ENCODE measurements around the gene SUV39H2. TPM values are rescaled to one million over a fixed set of nuclear protein-coding genes. Genes with fewer than 3 reads are reported as not detected.
A peak's percentile ranks its signal among the peaks of the same experiment; 100 is the strongest.

SUV39H2 gene
- total and polyA plus RNA-seq, 10 of the 15 experiments (the other 5 are each of a cell fraction or from before 2014, with no cell fraction given): 24.3 to 41.1 (median 30.0) TPM

- TF ChIP-seq CTCF (IDR thresholded peaks at IDR 0.05 in 2 of 3, conservative IDR thresholded peaks at IDR 0.05 in 1 of 3; ENCODE audit: control insufficient read depth in 2 of 3, extremely low read depth in 1 of 3, insufficient read depth in 1 of 3, low read depth in 3 of 3, low read length in 3 of 3): peak; percentile 41 to 57 (median 51)
- peak; percentile 47; the same call in 1 of the 2 replicates for TF ChIP-seq ZNF384 (IDR thresholded peaks at IDR 0.05; ENCODE audit: borderline replicate concordance, low read depth, low read length)
These were observed 25.7 kb downstream of the SUV39H2 start (continued) for GRCh38 chr10:14904316-14904732.

- WGBS (ENCODE audit: insufficient coverage, insufficient replicate concordance, low lambda C conversion rate, missing lambda C conversion rate): 96% methylated on average over 2 of the region's 2 CpGs
- no peaks in the 10 kb centered on the region for H3K79me2 ChIP-seq (ENCODE audit: control insufficient read depth, insufficient read depth, low read length)
- BruUV-seq (replicated peaks): no TSS peak
- H3K4me2 ChIP-seq (ENCODE audit: control insufficient read depth, insufficient read depth): no peak overlapping the region
- ChIA-PET CTCF (interaction anchor here (1.0 to 5.2 kb wide), 6 partner anchors 15 to 368 kb away, joined by 3 to 31 read pairs (median 5); no protein-coding TSS in a partner anchor), RAD21 (ENCODE audit: unreplicated experiment) (no interaction called here), POLR2A (no interaction called here), SMC1A (ENCODE audit: uncharacterized antibody, unreplicated experiment) (interaction anchor here (0.8 to 1.7 kb wide), 5 partner anchors 15 to 361 kb away, joined by 3 to 6 read pairs (median 3); no protein-coding TSS in a partner anchor)
- peaks cover 6 to 38% of the 10 kb centered on the region in 2 experiments for H3K36me3 ChIP-seq (ENCODE audit: control insufficient read depth in 2 of 2, insufficient read depth in 2 of 2, low read length in 1 of 2)
- no peaks in the 10 kb centered on the region; the same call in 2 of the 3 replicates for H3K9me3 ChIP-seq (replicated peaks; ENCODE audit: control insufficient read depth, insufficient read depth, low read length)
- in situ Hi-C loops (cut with MboI) (no loop called here), intact Hi-C loops (cut with micrococcal nuclease; ENCODE audit: unreplicated experiment) (no loop called here)
- H4K20me1 ChIP-seq (ENCODE audit: control insufficient read depth, insufficient read depth): no peaks in the 10 kb centered on the region
- FAIRE-seq (no peak), ATAC-seq (no peak), DNase-seq (ENCODE audit: low read depth, low spot score) (no peak)
- no peak overlapping the region for H2AFZ ChIP-seq (ENCODE audit: control insufficient read depth, low read depth, low read length)
- no peaks in the 10 kb centered on the region for H3K4me1 ChIP-seq (ENCODE audit: control insufficient read depth, insufficient read depth, low read length)
- no peak overlapping the region for H3K27ac ChIP-seq (ENCODE audit: control insufficient read depth, insufficient read depth)
- no peaks in the 10 kb centered on the region for H3K27me3 ChIP-seq (replicated peaks in 1 of 2; ENCODE audit: control insufficient read depth in 2 of 2, insufficient read depth in 2 of 2, low read length in 1 of 2)
- no peak overlapping the region for H3K4me3 ChIP-seq
- no peak overlapping the region for H3K9ac ChIP-seq (ENCODE audit: control insufficient read depth, insufficient read depth, low read length)
- TF ChIP-seq SKIL (IDR thresholded peaks at IDR 0.05; ENCODE audit: low read depth, poor library complexity, severe bottlenecking): no peak
- no peak for TF ChIP-seq MYC (IDR thresholded peaks at IDR 0.05; ENCODE audit: insufficient read depth, insufficient read length, insufficient replicate concordance, low read length, severe bottlenecking)
- no peak for TF ChIP-seq KDM1A (IDR thresholded peaks at IDR 0.05; ENCODE audit: borderline replicate concordance)
- no peak for TF ChIP-seq TARDBP (IDR thresholded peaks at IDR 0.05; ENCODE audit: borderline replicate concordance)
- TF ChIP-seq SPI1 (IDR thresholded peaks at IDR 0.05; ENCODE audit: borderline replicate concordance, insufficient read depth, low read depth, low read length): no peak
- TF ChIP-seq ZNF622 (IDR thresholded peaks at IDR 0.05): no peak
- TF ChIP-seq IRF3 (IDR thresholded peaks at IDR 0.05): no peak
- TF ChIP-seq WRNIP1 (IDR thresholded peaks at IDR 0.05; ENCODE audit: borderline replicate concordance, low read depth, low read length): no peak
- TF ChIP-seq EP300 (IDR thresholded peaks at IDR 0.05; ENCODE audit: borderline replicate concordance in 1 of 2, control insufficient read depth in 1 of 2, low read depth in 2 of 2, low read length in 2 of 2): no peak
- no peak for TF ChIP-seq FOXM1 (IDR thresholded peaks at IDR 0.05; ENCODE audit: low read depth, low read length)
- TF ChIP-seq HDAC2 (IDR thresholded peaks at IDR 0.05): no peak
- no peak for TF ChIP-seq IKZF1 (conservative IDR thresholded peaks at IDR 0.05)
These were observed 26.2 kb downstream of the SUV39H2 start for GRCh38 chr10:14904864-14905263.

Measured in GM12878 (cell line).